HG03097 (cell line): Measurements from ENCODE around the gene PANK4.
"Not testable (repeated sequence)": the region's sequence is repeated elsewhere in the genome, so short reads cannot be mapped to it uniquely, and the experiment has no call there.

Experiments
- ATAC-seq: cut with Tn5 transposase; IDR thresholded peaks from one replicate; pipeline ENCODE4 v1.9.1; 2021; ENCODE audit not compliant: unreplicated experiment, low FRiP score

The PANK4 gene

DNA sequence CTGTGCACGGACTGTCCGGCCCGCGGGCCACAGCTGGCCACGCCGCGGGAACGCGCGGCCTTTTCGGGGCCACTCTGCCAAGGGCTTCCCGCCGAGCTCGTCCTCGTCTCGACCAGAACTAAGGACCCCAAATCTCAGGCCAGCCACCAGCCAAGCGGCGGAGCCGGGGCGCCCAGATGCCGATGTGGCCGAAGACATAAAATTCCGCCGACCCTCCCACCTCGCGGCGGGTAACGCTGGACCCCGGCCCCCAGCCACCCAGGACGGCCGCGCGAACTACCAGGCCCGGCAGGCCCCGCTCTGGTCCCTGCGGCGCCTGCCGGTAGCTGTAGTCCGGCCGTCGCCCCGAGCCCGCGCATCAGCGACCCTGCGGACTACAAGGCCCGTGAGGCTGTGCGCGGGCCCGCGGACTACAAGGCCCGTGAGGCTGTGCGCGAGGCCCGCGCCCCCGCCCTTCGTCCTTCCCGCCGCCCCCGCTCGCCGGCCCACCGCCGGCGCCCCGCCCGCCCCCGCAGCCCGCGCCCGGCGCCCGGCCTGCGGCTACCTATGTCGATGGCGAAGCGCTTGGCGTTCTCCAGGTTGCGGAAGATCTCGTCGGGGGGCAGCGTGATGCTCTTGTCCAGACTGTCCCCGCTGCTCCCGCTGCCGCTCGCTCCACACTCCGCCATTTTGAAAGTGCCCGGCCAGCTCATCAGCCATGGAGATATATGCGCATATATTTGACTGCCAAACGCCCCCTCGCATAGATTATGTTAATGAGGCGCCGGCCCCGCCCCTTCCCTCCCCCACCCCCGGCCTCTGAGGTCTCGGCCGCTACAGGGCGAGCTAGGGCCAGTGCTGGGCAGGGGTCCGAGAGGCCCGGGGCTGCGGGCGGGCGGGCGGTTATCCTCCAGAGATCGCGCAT, at the start of gene PANK4:
Gene PANK4 (minus strand): TSS at position 677 of the 904 bp plus-strand sequence. CDS start 9 bp downstream, at position 668.
- peak; percentile 80 for ATAC-seq

DNA sequence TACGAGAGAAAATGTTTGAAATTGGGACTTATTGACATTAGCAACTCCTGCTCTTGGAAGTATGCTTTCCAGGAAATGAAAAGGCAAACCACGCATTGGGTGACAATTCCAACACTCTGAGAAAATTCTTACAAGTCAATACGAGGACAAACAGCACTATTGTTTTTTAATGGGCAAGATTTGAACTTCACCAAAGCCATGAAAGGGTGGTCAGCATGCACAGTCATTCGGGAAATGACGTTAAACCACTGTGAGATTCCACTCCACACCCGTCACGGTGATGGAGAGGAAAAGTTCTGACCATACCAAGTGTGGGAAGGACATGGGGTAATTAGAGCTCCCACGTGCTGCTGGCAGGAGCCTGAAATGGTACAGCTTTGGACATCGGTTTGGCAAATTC, 48.0 kb upstream of the PANK4 start:
- no peak for ATAC-seq

DNA sequence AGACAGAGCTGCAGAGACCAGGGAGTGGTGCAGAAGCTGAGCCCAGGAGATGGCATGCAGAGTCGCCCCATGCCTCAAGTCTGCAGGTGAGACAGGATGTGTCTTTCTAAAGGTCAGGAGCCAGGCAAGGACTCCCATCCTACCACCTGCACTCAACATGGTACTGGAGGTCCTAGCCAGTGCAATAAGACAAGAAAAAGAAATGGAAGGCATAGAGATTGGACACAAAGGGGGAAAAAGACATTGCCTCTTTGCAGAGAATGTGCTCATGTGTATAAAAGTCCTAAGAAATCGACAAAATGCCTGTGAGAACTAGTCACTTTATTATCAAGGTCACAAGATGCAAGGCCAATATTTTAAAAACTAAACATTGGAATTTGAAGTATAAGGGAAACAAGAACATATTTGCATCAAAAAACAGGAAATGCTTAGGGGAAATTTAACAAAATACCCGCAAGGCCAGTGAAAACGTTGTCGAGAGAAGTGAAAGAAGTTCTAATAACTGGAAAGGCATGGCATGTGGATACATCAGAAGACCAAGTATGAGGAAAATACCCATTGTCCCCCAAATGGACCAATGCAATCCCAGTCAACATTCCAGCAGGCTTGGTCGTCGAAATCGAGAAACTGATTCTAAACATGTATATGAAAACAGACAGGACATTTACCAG, 47.0 kb upstream of the PANK4 start:
- ATAC-seq, result no peak

DNA sequence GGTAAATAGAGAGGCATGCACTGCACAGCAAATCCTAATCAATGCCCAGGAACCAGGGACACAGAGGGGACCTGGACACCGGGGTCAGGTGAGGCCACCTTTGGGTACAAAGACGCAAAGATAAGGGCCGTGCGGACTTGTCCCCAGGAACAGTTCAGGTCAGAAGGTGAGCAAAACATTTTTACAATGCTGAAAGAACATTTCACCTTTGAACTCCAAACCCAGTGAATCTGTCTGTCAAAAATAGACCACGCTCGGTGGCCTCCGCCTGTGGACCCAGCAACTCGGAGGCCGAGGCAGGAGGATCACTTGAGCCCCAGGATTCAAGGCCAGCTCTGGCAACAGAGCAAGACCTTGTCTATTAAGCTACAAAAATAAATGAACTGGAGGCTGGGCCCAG, 45.0 kb upstream of the PANK4 start:
- no peak for ATAC-seq

DNA sequence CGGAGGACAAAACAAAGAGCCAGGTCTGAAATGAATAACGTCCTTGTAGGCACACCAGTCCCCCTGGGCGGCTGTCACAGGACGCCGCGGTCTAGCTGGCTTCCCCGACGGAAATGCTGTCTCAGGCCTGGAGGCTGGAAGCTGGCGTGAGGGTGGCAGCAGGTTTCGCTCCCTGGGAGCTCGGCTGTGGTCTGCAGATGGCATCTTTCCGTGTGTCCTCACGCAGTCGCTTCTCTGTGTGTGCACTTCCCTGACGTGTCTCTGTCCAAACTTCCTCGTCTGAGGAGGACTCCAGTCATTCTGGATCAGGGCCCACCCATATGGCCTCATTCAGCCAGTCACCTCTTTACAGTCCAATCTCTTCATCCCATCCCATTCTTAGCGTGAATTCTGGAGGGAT, 43.9 kb upstream of the PANK4 start:
- no peak for ATAC-seq

DNA sequence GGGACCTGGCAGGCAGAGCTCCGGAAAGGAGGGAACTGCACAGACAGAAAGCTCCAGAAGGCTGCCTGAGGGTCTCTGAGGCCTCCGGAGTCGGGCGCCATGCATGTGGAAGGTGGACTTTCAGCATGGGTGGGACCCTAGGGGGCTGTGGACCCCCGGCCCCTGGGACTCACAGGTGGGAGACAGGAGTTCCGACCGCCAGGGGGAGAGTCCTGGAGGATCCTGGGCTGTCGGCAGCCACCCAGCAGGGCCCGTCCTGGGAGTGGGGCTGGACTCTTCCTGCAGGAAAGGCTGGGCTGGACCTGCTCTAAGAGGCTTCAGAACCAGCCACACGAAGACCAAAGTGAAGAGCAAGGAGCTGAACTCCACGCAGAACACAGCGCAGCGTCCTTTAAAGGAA, 43.3 kb upstream of the PANK4 start:
- not testable (repeated sequence) for ATAC-seq

DNA sequence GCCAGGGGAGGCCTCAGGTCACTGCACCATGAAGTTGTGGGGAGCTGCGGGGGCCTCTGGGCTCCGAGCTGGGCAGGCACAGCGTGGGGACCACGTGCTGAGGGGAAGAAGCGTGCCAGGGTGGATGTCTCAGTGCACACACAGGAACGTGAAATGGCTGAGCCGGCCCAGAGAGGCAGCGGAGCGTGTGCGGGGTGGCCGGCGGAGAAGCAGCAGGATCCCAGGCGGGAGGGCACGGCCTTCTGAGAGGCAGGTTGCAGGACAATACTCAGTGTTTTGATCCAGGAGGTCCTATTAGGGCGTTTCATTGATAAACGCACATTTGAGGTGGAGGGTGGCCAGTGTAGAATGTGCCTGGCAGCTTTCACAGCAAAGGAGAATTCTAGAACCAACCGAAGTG, 42.7 kb upstream of the PANK4 start:
- no peak for ATAC-seq

DNA sequence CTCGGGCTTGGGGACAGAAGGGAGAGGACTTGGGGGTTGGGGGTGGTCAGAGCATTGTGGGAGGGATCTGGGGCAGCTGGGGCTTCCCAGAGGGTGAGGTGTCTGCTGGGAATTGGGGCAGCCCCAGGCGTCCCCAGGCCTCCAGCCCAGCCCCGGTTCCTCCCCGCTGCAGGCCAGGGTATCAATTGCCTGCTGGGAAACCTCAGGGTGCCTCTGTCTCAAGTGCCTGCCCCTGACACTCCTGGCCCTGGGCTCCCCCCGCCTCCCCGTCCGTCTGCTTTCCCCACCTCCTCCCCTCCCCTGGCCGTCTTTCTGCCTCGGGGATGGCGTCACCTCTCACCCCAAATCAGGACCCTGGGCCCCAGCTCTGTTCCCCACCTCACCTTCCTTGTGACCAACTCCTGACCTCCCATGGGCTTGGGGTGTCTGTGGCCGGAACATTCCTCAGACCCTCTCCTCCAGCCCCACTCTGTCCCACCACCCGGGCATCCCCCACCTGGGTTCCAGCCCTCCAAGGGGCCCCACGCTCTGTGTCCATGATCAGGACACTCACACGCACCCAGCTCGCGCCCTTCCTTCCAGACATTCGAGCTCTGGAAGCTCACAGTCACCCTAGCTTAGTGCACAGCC, 41.9 kb upstream of the PANK4 start:
- ATAC-seq, result not testable (repeated sequence)

DNA sequence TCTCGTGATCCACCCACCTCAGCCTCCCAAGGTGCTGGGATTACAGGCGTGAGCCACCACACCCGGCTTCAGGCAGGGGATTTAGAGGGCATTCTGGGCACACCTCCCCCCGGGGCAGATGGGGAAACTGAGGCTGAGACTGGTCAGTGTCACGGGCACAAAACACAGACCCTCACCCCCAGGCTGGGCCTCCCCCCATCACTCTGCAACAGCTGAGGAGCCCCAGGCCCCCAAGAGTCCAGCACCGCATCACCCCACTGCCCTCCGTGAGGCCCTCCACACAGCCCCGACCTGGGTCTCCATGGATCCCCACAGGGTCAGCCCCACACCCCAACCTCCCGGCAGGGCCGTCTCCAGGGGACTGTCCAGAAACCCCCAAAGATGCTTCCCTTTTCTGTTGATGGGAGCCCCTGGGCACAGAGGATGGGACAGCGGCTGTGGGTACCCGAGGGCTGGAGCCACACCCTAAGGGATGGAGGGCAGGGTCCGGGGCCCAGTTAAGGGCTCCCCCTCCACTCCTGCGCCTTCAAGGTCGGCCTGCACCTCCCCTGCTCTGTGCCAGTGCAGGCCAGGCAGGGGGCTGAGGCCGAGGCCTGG, 40.8 kb upstream of the PANK4 start:
- ATAC-seq, result no peak

DNA sequence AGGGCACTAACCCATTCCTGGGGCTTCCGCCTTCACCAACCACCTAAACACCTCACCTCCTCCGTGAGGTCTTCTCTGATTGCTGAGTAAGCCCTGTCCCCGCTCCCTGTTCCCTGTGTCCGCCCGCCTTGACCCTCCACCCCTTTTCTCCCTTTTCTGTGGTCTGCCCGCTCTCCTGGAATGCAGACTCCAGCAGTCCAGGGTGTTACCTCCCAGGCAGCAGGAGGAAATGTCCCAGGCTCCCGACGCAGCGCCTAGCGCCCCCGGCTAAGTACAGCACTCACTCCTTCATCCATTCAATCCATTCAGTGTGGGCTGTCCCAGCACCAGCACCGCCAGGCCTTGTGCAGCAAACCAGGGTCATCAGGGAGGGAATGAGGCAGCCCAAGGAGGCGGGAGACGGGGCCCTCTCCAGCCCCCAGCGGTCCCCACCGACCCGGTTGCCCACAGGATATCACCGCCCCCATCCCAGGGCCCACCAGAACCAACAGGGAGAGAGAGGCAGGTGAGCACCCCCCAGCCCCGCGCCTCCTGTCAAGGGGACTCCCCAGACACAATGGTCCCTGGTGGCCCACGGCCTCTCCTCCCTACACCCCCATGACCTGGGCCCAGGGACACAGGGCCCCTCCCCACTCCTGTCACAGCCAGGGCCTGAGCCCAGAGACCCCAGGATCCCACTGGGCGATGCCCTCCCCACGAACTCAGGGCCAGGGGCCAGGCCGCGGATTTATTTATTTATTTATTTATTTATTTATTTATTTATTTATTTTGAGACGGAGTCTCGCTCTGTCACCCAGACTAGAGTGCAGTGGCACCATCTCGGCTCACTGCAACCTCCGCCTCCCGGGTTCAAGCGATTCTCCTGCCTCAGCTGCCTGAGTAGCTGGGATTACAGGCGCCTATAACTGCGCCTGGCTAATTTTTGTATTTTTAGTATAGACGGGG, 40.0 kb upstream of the PANK4 start:
- no peak for ATAC-seq

DNA sequence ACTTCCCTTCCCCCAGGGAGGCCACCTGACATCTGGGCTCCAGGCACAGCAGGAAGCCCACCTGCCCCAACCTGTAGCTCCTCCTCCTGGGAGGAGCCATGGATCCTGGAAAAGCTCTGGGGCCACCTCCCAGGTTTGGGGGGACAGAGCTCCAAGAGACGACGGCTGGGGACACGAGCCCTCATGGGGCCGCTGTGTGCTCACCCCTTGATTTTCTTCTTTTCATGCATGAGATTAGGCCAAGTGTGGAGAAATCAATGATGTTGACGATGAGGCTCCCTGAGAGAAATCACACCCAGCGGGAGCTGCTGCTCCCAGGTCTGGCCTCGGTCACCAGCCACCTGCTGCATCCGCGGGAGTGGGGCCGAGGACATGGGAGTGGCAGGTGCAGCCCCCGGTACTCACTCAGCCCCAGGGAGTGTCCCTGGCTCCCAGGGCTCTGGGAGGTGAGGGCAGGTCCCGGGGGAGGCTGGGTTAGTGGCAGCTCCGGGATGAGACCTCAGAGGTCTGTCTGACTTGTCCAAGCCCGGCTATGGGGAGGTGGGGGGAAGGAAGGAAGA, 38.5 kb upstream of the PANK4 start:
- no peak for ATAC-seq

DNA sequence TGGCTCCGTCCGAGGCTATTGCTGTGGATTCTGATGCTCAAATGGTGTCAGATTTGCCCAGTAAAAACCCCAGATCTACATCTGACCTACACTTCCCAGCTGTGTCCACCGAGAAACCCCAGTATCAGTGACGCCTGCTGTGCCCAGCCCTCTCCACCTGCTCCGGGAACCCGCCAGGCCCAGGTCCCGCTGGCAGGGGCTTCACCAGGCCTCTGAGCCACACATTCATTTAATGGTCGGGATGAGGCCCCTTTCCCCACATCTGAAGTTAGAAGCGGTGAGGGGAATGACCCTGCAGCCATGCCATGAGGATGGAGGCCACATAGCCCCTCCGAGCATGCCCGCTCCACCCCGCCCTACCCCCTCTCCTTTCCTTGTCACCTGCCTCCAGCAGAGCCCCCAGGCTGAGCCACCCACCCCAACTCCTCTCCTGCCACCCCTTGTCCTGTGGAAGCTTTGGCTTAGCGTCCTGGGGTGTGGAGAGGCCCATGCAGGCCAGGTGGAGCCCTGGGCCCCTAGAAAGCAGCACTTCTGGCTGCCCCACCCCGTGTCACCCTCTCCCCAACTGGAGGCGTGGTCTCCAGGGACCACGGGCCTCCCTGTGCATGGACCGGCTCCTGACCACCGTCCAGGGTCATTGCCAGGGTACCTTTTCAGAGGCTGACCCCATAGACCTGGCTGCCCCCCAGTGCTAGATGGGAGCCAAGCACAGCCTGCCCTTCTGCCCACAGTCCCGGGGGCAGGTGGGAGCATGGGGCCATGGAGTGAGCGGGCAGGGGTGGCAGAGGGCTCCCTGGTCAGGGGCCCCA, 37.8 kb upstream of the PANK4 start:
- no peak for ATAC-seq

DNA sequence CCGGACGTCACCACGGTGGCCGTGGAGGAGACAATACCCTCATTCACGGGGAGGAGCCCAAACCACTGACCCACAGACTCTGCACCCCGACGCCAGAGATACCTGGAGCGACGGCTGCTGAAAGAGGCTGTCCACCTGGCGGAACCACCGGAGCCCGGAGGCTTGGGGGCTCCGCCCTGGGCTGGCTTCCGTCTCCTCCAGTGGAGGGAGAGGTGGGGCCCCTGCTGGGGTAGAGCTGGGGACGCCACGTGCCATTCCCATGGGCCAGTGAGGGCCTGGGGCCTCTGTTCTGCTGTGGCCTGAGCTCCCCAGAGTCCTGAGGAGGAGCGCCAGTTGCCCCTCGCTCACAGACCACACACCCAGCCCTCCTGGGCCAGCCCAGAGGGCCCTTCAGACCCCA, 36.8 kb upstream of the PANK4 start:
- no peak for ATAC-seq

DNA sequence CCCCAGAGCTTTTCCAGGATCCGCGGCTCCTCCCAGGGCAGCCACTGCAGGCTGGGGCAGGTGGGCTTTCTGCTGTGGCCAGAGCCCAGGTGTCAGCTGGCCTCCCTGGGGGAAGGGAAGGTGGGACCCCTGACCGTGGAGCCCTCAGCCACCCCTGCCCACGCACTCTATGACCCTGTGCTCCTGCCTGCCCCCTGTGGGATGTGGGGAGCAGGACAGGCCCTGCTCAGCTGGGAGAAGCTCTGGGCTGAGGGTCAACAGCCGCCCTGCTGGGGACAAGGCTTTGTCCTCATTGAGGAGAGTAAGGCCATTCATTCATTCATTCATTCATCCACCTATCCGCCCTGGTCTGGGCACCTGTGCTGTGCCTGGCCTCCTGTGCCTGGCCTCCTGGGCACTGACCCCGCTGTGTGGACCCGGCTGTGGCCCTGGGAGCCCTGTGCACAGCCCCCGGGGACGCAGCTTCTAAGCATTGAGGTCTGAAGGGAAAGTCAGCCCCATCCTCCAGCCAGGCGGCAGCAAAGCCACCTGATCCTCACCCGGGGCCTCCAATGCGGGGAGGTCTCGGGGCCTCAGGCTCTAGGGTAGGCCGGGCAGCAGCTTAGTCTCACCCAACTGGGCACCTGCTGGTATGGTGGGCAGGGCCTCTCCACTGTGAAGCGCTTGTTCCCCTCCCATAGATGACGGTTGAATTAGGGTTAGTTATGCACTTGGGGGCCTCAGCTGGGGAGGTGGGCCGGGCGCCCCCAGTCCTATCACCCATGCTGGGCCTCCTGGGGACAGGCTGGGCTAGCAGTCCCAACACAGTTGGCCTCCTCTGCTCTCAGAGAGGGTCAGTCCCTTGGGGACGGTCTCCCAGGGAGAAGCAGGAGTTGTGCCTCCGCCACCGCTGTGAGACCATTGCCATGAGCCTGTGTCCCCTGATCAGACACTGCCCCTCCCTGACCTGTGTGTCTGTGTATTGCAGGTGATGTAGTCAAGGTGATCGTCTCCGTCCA, 35.8 kb upstream of the PANK4 start:
- no peak for ATAC-seq

DNA sequence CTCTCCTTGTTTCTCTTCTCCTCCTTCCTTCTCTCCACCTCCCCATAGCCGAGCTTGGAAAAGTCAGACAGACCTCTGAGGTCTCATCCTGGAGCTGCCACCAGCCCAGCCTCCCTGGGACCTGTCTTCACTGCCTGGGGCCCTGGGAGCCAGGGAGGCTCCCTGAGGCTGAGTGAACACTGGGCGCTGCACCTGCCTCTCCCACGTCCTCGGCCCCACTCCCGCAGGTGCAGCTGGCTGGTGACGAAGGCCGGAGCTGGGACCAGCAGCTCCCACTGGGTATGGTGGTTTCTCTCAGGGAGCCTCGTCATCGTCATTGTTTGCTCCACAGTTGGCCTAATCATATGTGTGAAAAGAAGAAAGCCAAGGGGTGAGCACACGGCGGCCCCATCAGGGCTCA, 35.0 kb upstream of the PANK4 start:
- no peak for ATAC-seq

DNA sequence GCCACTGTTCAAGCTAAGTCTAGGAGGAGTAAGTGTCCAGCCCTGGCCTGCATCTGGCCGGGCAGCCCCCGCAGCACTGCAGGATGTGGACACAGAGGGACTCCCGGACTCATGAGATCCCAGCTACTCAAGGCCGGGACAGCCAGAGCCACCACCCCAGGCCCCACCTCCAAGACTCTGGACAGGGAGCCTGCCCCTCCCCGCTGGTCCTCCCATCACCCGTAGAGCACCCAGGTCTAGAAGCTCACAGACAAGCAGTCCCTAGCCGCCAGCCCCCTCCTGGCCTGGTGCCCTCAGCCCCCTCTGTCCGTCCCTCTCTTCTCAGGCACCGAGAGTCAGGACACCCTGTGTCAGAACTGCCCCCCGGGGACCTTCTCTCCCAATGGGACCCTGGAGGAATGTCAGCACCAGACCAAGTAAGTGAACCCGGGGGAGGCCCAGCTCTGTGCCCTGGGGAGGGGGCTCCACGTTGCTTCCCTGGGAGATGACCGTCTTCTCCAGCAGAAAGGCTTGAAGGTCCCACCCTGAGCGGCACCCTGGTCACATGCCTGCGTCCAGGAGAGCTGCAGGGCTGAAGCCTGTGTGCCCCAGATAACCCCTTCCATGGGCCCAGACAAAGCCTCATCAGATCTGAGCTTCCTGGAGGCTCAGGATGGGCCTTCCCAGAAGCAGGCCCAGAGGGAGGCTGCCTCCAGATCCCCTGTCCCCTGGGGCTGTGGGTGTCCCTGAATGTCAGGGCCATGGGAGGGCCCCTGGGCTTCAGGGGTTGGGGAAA, 34.1 kb upstream of the PANK4 start:
- ATAC-seq, result no peak
